ENCODE results near the gene PARD3.

DNA sequence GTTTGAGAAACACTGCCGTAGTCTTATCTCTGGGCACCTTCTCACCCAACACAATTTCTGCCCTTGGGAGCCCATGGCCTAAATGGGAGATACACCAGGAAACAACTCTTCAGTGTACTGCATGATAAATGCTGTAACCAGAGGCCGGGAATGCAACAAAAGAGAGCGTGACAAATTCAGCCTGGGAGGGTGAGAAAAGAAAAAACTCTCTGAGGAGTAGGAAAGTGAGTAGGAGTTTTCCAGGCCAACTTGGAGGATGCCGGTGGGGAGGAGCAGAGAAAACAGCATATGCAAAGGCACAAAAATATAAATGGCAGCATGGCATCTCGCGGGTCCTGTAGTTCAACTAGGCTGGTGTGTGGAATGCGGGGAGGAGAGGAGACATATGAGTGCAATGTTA is 624.5 kb downstream of the PARD3 start:
- TF ChIP-seq CTCF (IDR thresholded peaks at IDR 0.05; ENCODE audit: poor library complexity) (no peak), EZH2 (IDR thresholded peaks at IDR 0.05; ENCODE audit: borderline replicate concordance) (no peak), EZH2phosphoT487 (IDR thresholded peaks at IDR 0.05; ENCODE audit: low read depth, severe bottlenecking, unreplicated experiment) (no peak)
